ENCODE data around the gene JAK2. TPM values are rescaled to one million over a fixed set of nuclear protein-coding genes. Genes with fewer than 3 reads are reported as not detected.

JAK2 gene
- total RNA-seq, 6 donors from 2014 or later = 19.6 to 52.9 (median 26.0) TPM

GRCh38 chr9:5122116-5122515, 137.0 kb downstream of the JAK2 start:
- no peaks in the 10 kb centered on the region for H3K9me3 ChIP-seq
- peaks cover 0 to 39% (median 6%) of the 10 kb centered on the region in 4 donors for H3K36me3 ChIP-seq
- TF ChIP-seq POLR2A (IDR thresholded peaks at IDR 0.05) (no peak), EP300 (IDR thresholded peaks at IDR 0.05) (no peak), CTCF (IDR thresholded peaks at IDR 0.05) (no peak), POLR2AphosphoS5 (IDR thresholded peaks at IDR 0.05) (no peak)
- DNase-seq = no peak
- H3K4me3 ChIP-seq = no peak overlapping the region
- H3K4me1 ChIP-seq = no peaks in the 10 kb centered on the region
- H3K27ac ChIP-seq = no peak overlapping the region
- no peak for ATAC-seq (ENCODE audit: low FRiP score in 2 of 2)
- H3K27me3 ChIP-seq = no peaks in the 10 kb centered on the region
- WGBS, 2 donors = 76 to 94% methylated on average over 1 of the region's 1 CpG

- H3K36me3 ChIP-seq = peaks cover 0 to 43% (median 6%) of the 10 kb centered on the region in 4 donors
- H3K4me3 ChIP-seq = no peak overlapping the region
- no peak for TF ChIP-seq POLR2A (IDR thresholded peaks at IDR 0.05)
- no peak for TF ChIP-seq POLR2AphosphoS5 (IDR thresholded peaks at IDR 0.05)
- no peak for TF ChIP-seq EP300 (IDR thresholded peaks at IDR 0.05)
- no peak for TF ChIP-seq CTCF (IDR thresholded peaks at IDR 0.05)
- no peaks in the 10 kb centered on the region for H3K4me1 ChIP-seq
- WGBS, 2 donors = 95 to 97% methylated on average over 3 of the region's 3 CpGs
- no peak overlapping the region for H3K27ac ChIP-seq
- ATAC-seq (ENCODE audit: low FRiP score in 2 of 2) (no peak), DNase-seq (no peak)
- no peaks in the 10 kb centered on the region for H3K27me3 ChIP-seq
- H3K9me3 ChIP-seq = no peaks in the 10 kb centered on the region
Observed at GRCh38 chr9:5122516-5122915, 137.4 kb downstream of the JAK2 start.

- WGBS, 2 donors = 95 to 100% methylated on average over 1 of the region's 1 CpG
- peaks cover 0 to 13% (median 8%) of the 10 kb centered on the region in 4 donors for H3K9me3 ChIP-seq
- TF ChIP-seq CTCF (IDR thresholded peaks at IDR 0.05) = no peak
- no peak for TF ChIP-seq POLR2AphosphoS5 (IDR thresholded peaks at IDR 0.05)
- no peak for TF ChIP-seq POLR2A (IDR thresholded peaks at IDR 0.05)
- TF ChIP-seq EP300 (IDR thresholded peaks at IDR 0.05) = no peak
Observed at GRCh38 chr9:5140151-5140550, 155.1 kb downstream of the JAK2 start.

GRCh38 chr9:5144217-5144616, 159.1 kb downstream of the JAK2 start:
- H3K27ac ChIP-seq = no peak overlapping the region
- TF ChIP-seq POLR2A (IDR thresholded peaks at IDR 0.05) (no peak), CTCF (IDR thresholded peaks at IDR 0.05) (no peak), EP300 (IDR thresholded peaks at IDR 0.05) (no peak), POLR2AphosphoS5 (IDR thresholded peaks at IDR 0.05) (no peak)
- 80 to 91% methylated on average over 7 of the region's 7 CpGs for WGBS, 2 donors
- no peak overlapping the region for H3K4me3 ChIP-seq
- ATAC-seq (ENCODE audit: low FRiP score in 2 of 2) = no peak
- no peaks in the 10 kb centered on the region for H3K4me1 ChIP-seq
- H3K27me3 ChIP-seq = no peaks in the 10 kb centered on the region
- H3K36me3 ChIP-seq = peaks cover 6 to 32% (median 15%) of the 10 kb centered on the region in 4 donors
- DNase-seq = no peak
- peaks cover 0 to 5% (median 0%) of the 10 kb centered on the region in 4 donors for H3K9me3 ChIP-seq

More at GRCh38 chr9:5140151-5140550, 155.1 kb downstream of the JAK2 start:
- ATAC-seq (ENCODE audit: low FRiP score in 2 of 2) (no peak), DNase-seq (no peak)
- no peak overlapping the region for H3K4me3 ChIP-seq
- no peaks in the 10 kb centered on the region for H3K4me1 ChIP-seq
- H3K27ac ChIP-seq = no peak overlapping the region
- no peaks in the 10 kb centered on the region for H3K27me3 ChIP-seq
- peaks cover 2 to 8% (median 6%) of the 10 kb centered on the region in 4 donors for H3K36me3 ChIP-seq

- Histone ChIP-seq H3K27me3 (no peaks in the 10 kb centered on the region), H3K9me3 (peaks cover 0 to 7% (median 2%) of the 10 kb centered on the region in 4 donors), H3K36me3 (peaks cover 6 to 32% (median 15%) of the 10 kb centered on the region in 4 donors), H3K4me3 (no peak overlapping the region), H3K27ac (no peak overlapping the region), H3K4me1 (no peaks in the 10 kb centered on the region)
- ATAC-seq (ENCODE audit: low FRiP score in 2 of 2) (peak in 1 of 2 donors; percentile 26), DNase-seq (no peak)
- TF ChIP-seq POLR2A (IDR thresholded peaks at IDR 0.05) (no peak), CTCF (IDR thresholded peaks at IDR 0.05) (no peak), POLR2AphosphoS5 (IDR thresholded peaks at IDR 0.05) (no peak), EP300 (IDR thresholded peaks at IDR 0.05) (no peak)
- WGBS, 2 donors = 100% methylated on average over 1 of the region's 1 CpG
Observed at GRCh38 chr9:5146241-5146640, 161.2 kb downstream of the JAK2 start.
